Colonic mucosa (tissue), 4 donors: ENCODE measurements around the gene CACNA2D4. TPM values are rescaled to one million over a fixed set of nuclear protein-coding genes. Genes with fewer than 3 reads are reported as not detected.

Experiments
- DNase-seq: peaks from one replicate; pipeline ENCODE4 v3.0.0-alpha.2; 2020
- H3K27ac ChIP-seq: fragments of 200-600 bp; one replicate; pipeline ENCODE4 v1.8.0; 2021
- H3K27me3 ChIP-seq: fragments of 200-600 bp; one replicate; pipeline ENCODE4 v1.8.0; 2021
- H3K36me3 ChIP-seq: fragments of 200-600 bp; one replicate; pipeline ENCODE4 v1.8.0; 2021
- H3K4me1 ChIP-seq: fragments of 200-600 bp; one replicate; pipeline ENCODE4 v1.8.0; 2021; ENCODE audit warnings: mild to moderate bottlenecking
- H3K4me3 ChIP-seq: fragments of 200-600 bp; one replicate; pipeline ENCODE4 v1.8.0; 2021
- H3K9ac ChIP-seq, 2 donors: one replicate each; pipeline ENCODE4 v1.7.0; 2013; ENCODE audit warnings: control low read depth in 2 of 2, low read depth in 2 of 2, low read length in 2 of 2
- H3K9me3 ChIP-seq: fragments of 200-600 bp; one replicate; pipeline ENCODE4 v1.8.0; 2021
- intact Hi-C: fragments of 100-400 bp; cut with DNase I; formaldehyde crosslinking; loops from one replicate; pipeline ENCODE4 v1.14.1; 2022
- total RNA-seq, 2 donors: library from RNA; stranded (reverse); fragmentation: NEBNext Ultra II Directional in 1 of 2; extraction: Animal tissue kit (Norgen Biotek cat#: 25700) in 1 of 2; gene quantifications; one replicate each; pipeline ENCODE4 v1.2.1, GENCODE V29; 2021
- TF ChIP-seq, protein P1 (sequence below): fragments of 200-600 bp; IDR thresholded peaks from one replicate; pipeline ENCODE4 v1.8.0; 2022; ENCODE audit warnings: antibody characterized with exemption, mild to moderate bottlenecking
- donor health status: healthy.
- donor health status: DM: no; HTN: no; CAD: no.
- donor health status: DM: no; HTN: no; CAD: no.

Gene CACNA2D4
- total RNA-seq, 2 donors from 2014 or later = 3.3 to 3.7 TPM

GRCh38 chr12:1794440-1795090 lies 123.9 kb downstream of the CACNA2D4 start:
- intact Hi-C loops = loop anchor here (5.0 kb wide), 2 partner anchors 162 to 238 kb away; no protein-coding TSS in a partner anchor
- Histone ChIP-seq H3K9me3 (no peaks in the 10 kb centered on the region), H3K4me1 (peaks cover 4% of the 10 kb centered on the region), H3K4me3 (no peak overlapping the region), H3K27me3 (no peaks in the 10 kb centered on the region), H3K36me3 (no peaks in the 10 kb centered on the region), H3K27ac (no peak overlapping the region), H3K9ac (no peak overlapping the region)
- TF ChIP-seq, protein P1, sequence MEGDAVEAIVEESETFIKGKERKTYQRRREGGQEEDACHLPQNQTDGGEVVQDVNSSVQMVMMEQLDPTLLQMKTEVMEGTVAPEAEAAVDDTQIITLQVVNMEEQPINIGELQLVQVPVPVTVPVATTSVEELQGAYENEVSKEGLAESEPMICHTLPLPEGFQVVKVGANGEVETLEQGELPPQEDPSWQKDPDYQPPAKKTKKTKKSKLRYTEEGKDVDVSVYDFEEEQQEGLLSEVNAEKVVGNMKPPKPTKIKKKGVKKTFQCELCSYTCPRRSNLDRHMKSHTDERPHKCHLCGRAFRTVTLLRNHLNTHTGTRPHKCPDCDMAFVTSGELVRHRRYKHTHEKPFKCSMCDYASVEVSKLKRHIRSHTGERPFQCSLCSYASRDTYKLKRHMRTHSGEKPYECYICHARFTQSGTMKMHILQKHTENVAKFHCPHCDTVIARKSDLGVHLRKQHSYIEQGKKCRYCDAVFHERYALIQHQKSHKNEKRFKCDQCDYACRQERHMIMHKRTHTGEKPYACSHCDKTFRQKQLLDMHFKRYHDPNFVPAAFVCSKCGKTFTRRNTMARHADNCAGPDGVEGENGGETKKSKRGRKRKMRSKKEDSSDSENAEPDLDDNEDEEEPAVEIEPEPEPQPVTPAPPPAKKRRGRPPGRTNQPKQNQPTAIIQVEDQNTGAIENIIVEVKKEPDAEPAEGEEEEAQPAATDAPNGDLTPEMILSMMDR = no peak
- DNase-seq = no peak

GRCh38 chr12:1793426-1794210 lies 124.8 kb downstream of the CACNA2D4 start:
- no peak overlapping the region for H3K9ac ChIP-seq

GRCh38 chr12:1792406-1792805 lies 126.0 kb downstream of the CACNA2D4 start:
- no peaks in the 10 kb centered on the region for H3K36me3 ChIP-seq
- no peak overlapping the region for H3K9ac ChIP-seq
- DNase-seq = no peak
- no peaks in the 10 kb centered on the region for H3K9me3 ChIP-seq
- H3K27ac ChIP-seq = no peak overlapping the region
- H3K4me1 ChIP-seq = peaks cover 4% of the 10 kb centered on the region
- intact Hi-C loops = loop anchor here (2.0 to 5.0 kb wide), 2 partner anchors 140 to 160 kb away; no protein-coding TSS in a partner anchor
- no peak overlapping the region for H3K4me3 ChIP-seq
- TF ChIP-seq, protein P1 = no peak
- H3K27me3 ChIP-seq = no peaks in the 10 kb centered on the region

More at GRCh38 chr12:1793426-1794210, 124.8 kb downstream of the CACNA2D4 start:
- no peak for DNase-seq
- H3K27me3 ChIP-seq = no peaks in the 10 kb centered on the region
- H3K9me3 ChIP-seq = no peaks in the 10 kb centered on the region
- TF ChIP-seq, protein P1 = no peak
- intact Hi-C loops = loop anchor here (2.0 to 5.0 kb wide), 2 partner anchors 141 to 161 kb away; no protein-coding TSS in a partner anchor
- H3K4me1 ChIP-seq = peaks cover 4% of the 10 kb centered on the region
- no peak overlapping the region for H3K27ac ChIP-seq
- no peaks in the 10 kb centered on the region for H3K36me3 ChIP-seq
- no peak overlapping the region for H3K4me3 ChIP-seq

- Histone ChIP-seq H3K27me3 (no peaks in the 10 kb centered on the region), H3K9me3 (no peaks in the 10 kb centered on the region), H3K9ac (no peak overlapping the region), H3K4me1 (peaks cover 4% of the 10 kb centered on the region), H3K4me3 (no peak overlapping the region), H3K27ac (no peak overlapping the region), H3K36me3 (no peaks in the 10 kb centered on the region)
- intact Hi-C loops = loop anchor here (5.0 kb wide), 1 partner anchor 159 kb away; no protein-coding TSS in a partner anchor
- peak; percentile 76 for DNase-seq
- TF ChIP-seq, protein P1 = peak; percentile 82
Observed at GRCh38 chr12:1791104-1791841, 127.2 kb downstream of the CACNA2D4 start.

- intact Hi-C loops = loop anchor here (5.0 kb wide), 1 partner anchor 158 kb away; no protein-coding TSS in a partner anchor
- Histone ChIP-seq H3K9me3 (no peaks in the 10 kb centered on the region), H3K27me3 (no peaks in the 10 kb centered on the region), H3K9ac (no peak overlapping the region), H3K4me1 (peaks cover 1% of the 10 kb centered on the region), H3K27ac (no peak overlapping the region), H3K36me3 (no peaks in the 10 kb centered on the region), H3K4me3 (no peak overlapping the region)
- TF ChIP-seq, protein P1 = no peak
- no peak for DNase-seq
Observed at GRCh38 chr12:1790444-1790843, 128.0 kb downstream of the CACNA2D4 start.
